H1 (cell line): Measurements from ENCODE around the gene KRT83. TPM values are rescaled to one million over a fixed set of nuclear protein-coding genes. Genes with fewer than 3 reads are reported as not detected.

ENCODE experiments used
- CTCF ChIA-PET: fragments of 300-600 bp; sonication (Branson Sonifier 250); formaldehyde crosslinking; loops from one replicate; lab custom pipeline; 2021; ENCODE audit not compliant: partially characterized antibody; lab: Charles Lee
- POLR2A ChIA-PET: fragments of 300-600 bp; sonication (Branson Sonifier 250); formaldehyde crosslinking; loops from one replicate; lab custom pipeline; 2021; ENCODE audit warnings: inconsistent platforms; ENCODE audit not compliant: partially characterized antibody; lab: Charles Lee
- DNase-seq, 2 experiments: peaks; one replicate each; pipeline versions ENCODE4 v3.0.0 to v3.0.0-alpha.2; 2010 to 2022; ENCODE audit warnings: low spot score in 2 of 2, low read depth in 1 of 2, mixed read lengths in 1 of 2
- FAIRE-seq: peaks from 2 replicates; lab custom pipeline; 2011; peaks lifted over from hg19 to GRCh38; lab: Jason Lieb, UNC
- H2AFZ ChIP-seq: 2 replicates; pipeline ENCODE4 v1.8.1; 2012; ENCODE audit warnings: low read length, inconsistent platforms
- H2AK5ac ChIP-seq: 2 replicates; pipeline ENCODE4 v1.6.1; 2013; ENCODE audit warnings: low read depth, low read length
- H2BK120ac ChIP-seq: replicated peaks from 2 replicates; pipeline ENCODE3; 2013; ENCODE audit warnings: low read depth, low read length, inconsistent platforms
- H2BK12ac ChIP-seq: 2 replicates; pipeline ENCODE4 v1.6.1; 2013; ENCODE audit warnings: low read depth, low read length
- H2BK15ac ChIP-seq: 2 replicates; pipeline ENCODE4 v1.6.1; 2013; ENCODE audit warnings: low read length
- H2BK20ac ChIP-seq: 2 replicates; pipeline ENCODE4 v1.6.1; 2013; ENCODE audit warnings: low read length
- H2BK5ac ChIP-seq: 2 replicates; pipeline ENCODE4 v1.6.1; 2013; ENCODE audit warnings: low read depth, low read length
- H3K14ac ChIP-seq: 2 replicates; pipeline ENCODE4 v1.6.1; 2013; ENCODE audit warnings: inconsistent platforms; ENCODE audit not compliant: insufficient read length
- H3K18ac ChIP-seq: 2 replicates; pipeline ENCODE4 v1.6.1; 2013; ENCODE audit warnings: low read length; ENCODE audit errors: extremely low read depth
- H3K23ac ChIP-seq: 2 replicates; pipeline ENCODE4 v1.6.1; 2013; ENCODE audit warnings: inconsistent platforms; ENCODE audit not compliant: insufficient read length
- H3K23me2 ChIP-seq: 2 replicates; pipeline ENCODE4 v1.6.1; 2013; ENCODE audit warnings: low read depth, low read length
- H3K27ac ChIP-seq: 2 replicates; pipeline ENCODE4 v1.6.1; 2011; ENCODE audit warnings: low read depth, low read length, inconsistent platforms
- H3K27me3 ChIP-seq, 4 experiments: replicated peaks in 1 of 4; 1 replicate in 1 of 4; 2 replicates in 3 of 4; pipeline versions ENCODE4 v1.6.1 to v1.8.1; 2011 to 2013; ENCODE audit warnings: low read length in 3 of 4, mild to moderate bottlenecking in 3 of 4, inconsistent platforms in 2 of 4, mixed read lengths in 2 of 4, moderate library complexity in 1 of 4; ENCODE audit not compliant: control insufficient read depth in 3 of 4, insufficient read depth in 3 of 4; ENCODE audit errors: extremely low read depth in 1 of 4
- H3K36me3 ChIP-seq, 4 experiments: 2 replicates each; pipeline versions ENCODE4 v1.6.1 to v1.8.1; 2011 to 2013; ENCODE audit warnings: mild to moderate bottlenecking in 4 of 4, low read length in 3 of 4, moderate library complexity in 2 of 4, control low read depth in 1 of 4, inconsistent platforms in 1 of 4; ENCODE audit not compliant: insufficient read depth in 4 of 4, control insufficient read depth in 2 of 4
- H3K4ac ChIP-seq: replicated peaks from 2 replicates; pipeline ENCODE3; 2013; ENCODE audit warnings: low read length, low read depth, mixed read lengths, inconsistent platforms; ENCODE audit not compliant: insufficient read length
- H3K4me1 ChIP-seq, 4 experiments: replicated peaks in 1 of 4; 1 replicate in 1 of 4; 2 replicates in 3 of 4; pipeline versions ENCODE4 v1.6.1 to v1.8.1; 2011 to 2013; ENCODE audit warnings: low read length in 3 of 4, inconsistent platforms in 2 of 4, mixed read lengths in 1 of 4; ENCODE audit not compliant: insufficient read depth in 4 of 4, control insufficient read depth in 3 of 4
- H3K4me2 ChIP-seq, 2 experiments: 2 replicates each; pipeline versions ENCODE4 v1.6.1 to v1.8.1; 2011 to 2013; ENCODE audit warnings: low read depth in 2 of 2, low read length in 2 of 2, control low read depth in 1 of 2, inconsistent platforms in 1 of 2, mild to moderate bottlenecking in 1 of 2; ENCODE audit not compliant: insufficient read depth in 1 of 2
- H3K4me3 ChIP-seq, 4 experiments: fragments of 200-600, 300-600 bp in 1 of 4; sonication (generic), shearing (Covaris generic), sonication (Bioruptor Twin) in 1 of 4; 2 replicates each; pipeline versions ENCODE4 v1.5.1 to v1.8.1; 2011 to 2016; ENCODE audit warnings: low read length in 4 of 4, low read depth in 3 of 4, control low read depth in 2 of 4, inconsistent platforms in 2 of 4, mild to moderate bottlenecking in 2 of 4, mixed read lengths in 1 of 4, moderate library complexity in 1 of 4; ENCODE audit not compliant: insufficient read depth in 2 of 4; ENCODE audit errors: extremely low read depth in 1 of 4
- H3K56ac ChIP-seq: replicated peaks from 2 replicates; pipeline ENCODE3; 2013; ENCODE audit warnings: low read depth, mild to moderate bottlenecking, mixed read lengths, low read length, inconsistent platforms; ENCODE audit not compliant: insufficient read length
- H3K79me1 ChIP-seq: 2 replicates; pipeline ENCODE4 v1.6.1; 2013; ENCODE audit warnings: low read depth, low read length, control low read depth
- H3K79me2 ChIP-seq, 2 experiments: 2 replicates each; pipeline versions ENCODE4 v1.6.1 to v1.8.1; 2012 to 2013; ENCODE audit warnings: low read length in 2 of 2, mild to moderate bottlenecking in 2 of 2, inconsistent platforms in 1 of 2; ENCODE audit not compliant: insufficient read depth in 2 of 2, control insufficient read depth in 1 of 2
- H3K9ac ChIP-seq, 4 experiments: replicated peaks in 1 of 4; 1 replicate in 1 of 4; 2 replicates in 3 of 4; pipeline versions ENCODE4 v1.6.1 to v1.8.1; 2011 to 2013; ENCODE audit warnings: low read depth in 3 of 4, low read length in 3 of 4, control low read depth in 2 of 4, mild to moderate bottlenecking in 2 of 4, moderate library complexity in 2 of 4, inconsistent platforms in 1 of 4; ENCODE audit errors: extremely low read depth in 1 of 4
- H3K9me3 ChIP-seq, 2 experiments: 2 replicates each; pipeline versions ENCODE4 v1.6.1 to v1.8.1; 2012 to 2013; ENCODE audit warnings: mild to moderate bottlenecking in 2 of 2, moderate library complexity in 2 of 2, control low read depth in 1 of 2, inconsistent platforms in 1 of 2, low read depth in 1 of 2, low read length in 1 of 2, mixed read lengths in 1 of 2; ENCODE audit not compliant: insufficient read depth in 2 of 2
- H4K20me1 ChIP-seq, 2 experiments: replicated peaks in 1 of 2; 2 replicates each; pipeline versions ENCODE3 to v1.8.1; 2011 to 2013; ENCODE audit warnings: inconsistent platforms in 2 of 2, low read length in 2 of 2, mild to moderate bottlenecking in 1 of 2; ENCODE audit not compliant: insufficient read depth in 2 of 2, control insufficient read depth in 1 of 2
- H4K5ac ChIP-seq: 2 replicates; pipeline ENCODE4 v1.6.1; 2013; ENCODE audit warnings: low read length, low read depth, mixed read lengths, inconsistent platforms; ENCODE audit not compliant: insufficient read length
- H4K8ac ChIP-seq: 2 replicates; pipeline ENCODE4 v1.8.0; 2013; ENCODE audit warnings: mild to moderate bottlenecking, moderate library complexity, low read length, inconsistent platforms; ENCODE audit not compliant: insufficient read depth; ENCODE audit errors: extremely low read depth
- H4K91ac ChIP-seq: replicated peaks from 2 replicates; pipeline ENCODE3; 2013; ENCODE audit warnings: low read length, mixed read lengths, inconsistent platforms; ENCODE audit not compliant: insufficient read length
- RFX5 ChIP-seq: IDR thresholded peaks from 2 replicates; pipeline ENCODE4 v1.6.1; 2011; ENCODE audit warnings: low read depth, low read length, improper control_type of control experiment, borderline replicate concordance
- WGBS, 2 experiments: shearing (Covaris generic) in 1 of 2; methylation state at CpG; one replicate each; pipeline versions ENCODE4 v1.1.6 to v1.1.7; 2013 to 2015; ENCODE audit warnings: low lambda C conversion rate in 2 of 2, mixed read lengths in 2 of 2, inconsistent platforms in 1 of 2, low coverage in 1 of 2, missing lambda C conversion rate in 1 of 2; ENCODE audit not compliant: insufficient replicate concordance in 2 of 2, insufficient coverage in 1 of 2, insufficient read length in 1 of 2; ENCODE audit errors: extremely low coverage in 1 of 2, missing lambda C conversion rate in 1 of 2; 5-methylcytosine and 5-hydroxymethylcytosine counted together
- polyA plus RNA-seq, 7 experiments: library from polyadenylated mRNA; depleted of rRNA in 3 of 7; stranded (reverse) in 5 of 7; unstranded in 2 of 7; fragments of >200 nt in 5 of 7; fragments of 200-250 nt in 2 of 7; gene quantifications; 1 replicate in 5 of 7; 2 replicates in 1 of 7; 4 replicates in 1 of 7; pipeline versions ENCODE4 v1.2.1 to v1.2.3, GENCODE V29; 2011 to 2013; ENCODE audit warnings: missing spikeins in 2 of 7, mixed read lengths in 2 of 7
- total RNA-seq: library from RNA; stranded (reverse); fragmentation: NEBNext Ultra II Directional; extraction: Animal tissue kit (Norgen Biotek cat#: 25700); gene quantifications from 2 replicates; pipeline ENCODE4 v1.2.1, GENCODE V29; 2021

Gene KRT83
- total and polyA plus RNA-seq, 2 of the 8 experiments (the other 6 are each of a cell fraction or from before 2014, with no cell fraction given), result not detected

- Histone ChIP-seq H2BK12ac (no peak overlapping the region), H3K9ac (no peak overlapping the region), H2BK15ac (no peak overlapping the region), H3K23me2 (no peaks in the 10 kb centered on the region), H3K4me1 (no peaks in the 10 kb centered on the region), H2AK5ac (no peak overlapping the region), H3K14ac (no peak overlapping the region), H2AFZ (no peak overlapping the region), H3K79me1 (no peaks in the 10 kb centered on the region), H2BK120ac (no peak overlapping the region), H3K4me3 (no peak overlapping the region), H3K9me3 (no peaks in the 10 kb centered on the region), H2BK20ac (no peak overlapping the region), H3K18ac (no peak overlapping the region), H3K27ac (no peak overlapping the region), H3K4ac (no peak overlapping the region), H3K27me3 (no peaks in the 10 kb centered on the region), H3K23ac (no peak overlapping the region), H2BK5ac (no peak overlapping the region), H3K56ac (no peak overlapping the region), H4K20me1 (no peaks in the 10 kb centered on the region), H4K8ac (no peak overlapping the region), H4K91ac (no peak overlapping the region), H3K4me2 (no peak overlapping the region), H3K79me2 (no peaks in the 10 kb centered on the region), H3K36me3 (no peaks in the 10 kb centered on the region), H4K5ac (no peak overlapping the region)
- POLR2A ChIA-PET, result interaction anchor here (1.2 kb wide), 1 partner anchor 657 kb away, joined by 3 read pairs; the partner anchor contains the start of gene EIF4B
- no peak for DNase-seq
- 84 to 100% methylated on average over 1 to 6 of the region's 6 CpGs for WGBS, 2 experiments
- no peak for FAIRE-seq
- CTCF ChIA-PET, result interaction anchor here (1.4 to 10.7 kb wide), 4 partner anchors 14 to 209 kb away, joined by 3 to 88 read pairs (median 16); no protein-coding TSS in a partner anchor
- no peak for TF ChIP-seq RFX5
These were observed 28.0 kb upstream of the KRT83 start for GRCh38 chr12:52349196-52349595.
